ENCODE results near the gene PPP6R2.
"Not testable (repeated sequence)": the region's sequence is repeated elsewhere in the genome, so short reads cannot be mapped to it uniquely, and the experiment has no call there.

Gene PPP6R2

DNA sequence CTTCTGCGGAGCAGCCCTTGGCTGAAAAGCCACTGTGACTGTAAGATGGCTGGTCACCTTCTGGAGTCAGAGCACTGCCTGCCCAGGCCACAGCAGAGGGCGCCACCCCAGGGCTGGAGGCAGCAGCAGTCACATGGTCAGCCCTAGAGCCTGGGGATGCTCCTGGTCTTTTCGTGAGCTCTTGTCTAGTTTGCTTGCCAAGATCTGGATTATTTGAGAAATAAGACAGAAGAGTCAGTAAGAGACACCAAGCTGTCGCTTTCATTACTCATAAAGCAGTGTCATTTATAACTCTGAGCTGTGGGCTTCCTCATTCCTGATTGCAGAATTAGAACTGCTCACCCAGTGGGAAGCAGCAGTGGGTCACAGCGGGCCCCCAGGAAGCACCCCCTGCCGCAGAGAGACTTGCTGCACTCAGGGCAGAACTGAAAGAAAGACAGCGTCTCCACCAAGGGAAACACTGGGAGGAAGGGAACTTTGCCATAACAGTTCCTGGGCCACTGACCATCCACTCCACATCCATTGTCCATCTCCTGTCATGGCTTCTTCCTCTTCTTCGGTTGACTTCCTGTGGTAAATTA lies 56.7 kb downstream of the PPP6R2 start:
- DNase-seq, result peak; percentile 42

DNA sequence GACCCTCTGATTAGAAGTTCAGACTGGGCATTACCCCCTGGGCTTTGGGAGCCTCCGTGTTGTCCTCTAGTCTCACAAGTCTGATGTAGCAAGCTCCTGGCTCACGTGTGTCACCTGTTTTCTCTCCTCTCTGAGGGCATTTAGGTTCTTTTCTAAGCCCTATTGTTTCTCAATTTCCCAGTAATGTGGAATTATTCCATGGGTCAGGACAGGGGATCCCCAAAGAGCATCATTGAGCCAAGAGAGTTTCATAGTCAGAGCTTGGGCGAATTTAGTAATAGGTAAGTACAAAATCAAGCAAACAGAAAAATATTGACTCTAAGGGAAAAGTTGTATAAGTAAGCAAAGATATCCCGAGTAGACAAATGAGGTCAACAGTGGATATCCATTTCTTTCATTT lies 57.3 kb downstream of the PPP6R2 start:
- DNase-seq (no peak), ATAC-seq (no peak)

More for the DNA sequence above, 56.7 kb downstream of the PPP6R2 start:
- peak; percentile 68 for ATAC-seq

DNA sequence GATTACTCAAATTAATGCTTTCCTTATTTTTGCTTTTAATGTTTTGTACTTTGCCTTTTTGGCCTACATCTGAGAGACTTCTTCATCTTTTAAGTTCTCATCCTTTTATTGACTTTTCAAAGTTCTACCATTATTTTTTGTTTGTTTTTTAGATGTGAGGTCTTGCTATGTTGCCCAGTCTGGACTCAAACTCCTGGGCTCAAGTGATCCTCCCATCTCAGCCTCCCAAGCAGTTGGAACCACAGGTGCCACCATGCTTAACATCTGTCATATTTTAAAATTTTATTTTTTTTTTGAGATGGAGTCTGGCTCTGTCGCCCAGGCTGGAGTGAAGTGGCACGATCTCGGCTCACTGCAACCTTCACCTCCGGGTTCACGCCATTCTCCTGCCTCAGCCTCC lies 57.8 kb downstream of the PPP6R2 start:
- no peak for ATAC-seq

DNA sequence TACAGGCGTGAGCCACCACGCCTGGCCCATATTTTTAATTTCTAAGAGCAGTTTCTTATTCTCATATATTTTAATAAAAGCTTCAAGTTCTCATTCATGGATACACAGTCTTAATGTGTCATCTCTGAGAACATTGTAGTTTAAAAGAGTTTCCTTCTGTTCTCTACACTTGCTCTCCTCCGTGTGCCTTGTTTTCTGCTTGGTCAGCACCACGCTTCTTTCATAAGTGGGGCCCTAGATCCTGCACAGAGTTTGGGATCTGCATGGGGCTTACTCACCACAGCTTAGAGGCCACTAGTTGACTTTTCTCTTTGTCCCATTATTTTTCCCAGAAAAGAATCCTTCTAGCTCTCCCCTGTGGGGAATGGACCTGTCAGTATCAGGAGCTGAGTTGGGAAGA lies 58.8 kb downstream of the PPP6R2 start:
- ATAC-seq (no peak), DNase-seq (no peak)

More for the DNA sequence above, 57.8 kb downstream of the PPP6R2 start:
- no peak for DNase-seq

DNA sequence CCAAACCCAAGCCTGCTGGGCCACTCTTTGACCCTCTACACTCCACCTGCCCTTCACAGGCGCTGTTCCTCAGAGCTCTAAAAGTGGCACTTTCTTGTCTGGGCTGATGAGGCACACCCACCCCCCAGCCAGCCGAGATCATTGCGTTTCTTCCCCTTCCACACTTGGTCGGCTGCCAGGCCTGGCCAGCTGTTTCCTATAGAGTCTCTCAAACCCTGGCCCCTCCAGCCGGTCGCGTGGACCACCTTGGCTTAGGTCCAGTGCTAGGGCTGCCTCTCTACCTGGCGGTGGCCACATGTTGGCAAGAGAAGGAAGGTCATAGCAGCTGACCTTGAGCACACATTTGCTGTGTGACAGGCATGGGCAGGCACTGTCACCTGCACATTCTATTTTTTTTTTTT lies 60.6 kb downstream of the PPP6R2 start:
- DNase-seq (no peak), ATAC-seq (no peak)

DNA sequence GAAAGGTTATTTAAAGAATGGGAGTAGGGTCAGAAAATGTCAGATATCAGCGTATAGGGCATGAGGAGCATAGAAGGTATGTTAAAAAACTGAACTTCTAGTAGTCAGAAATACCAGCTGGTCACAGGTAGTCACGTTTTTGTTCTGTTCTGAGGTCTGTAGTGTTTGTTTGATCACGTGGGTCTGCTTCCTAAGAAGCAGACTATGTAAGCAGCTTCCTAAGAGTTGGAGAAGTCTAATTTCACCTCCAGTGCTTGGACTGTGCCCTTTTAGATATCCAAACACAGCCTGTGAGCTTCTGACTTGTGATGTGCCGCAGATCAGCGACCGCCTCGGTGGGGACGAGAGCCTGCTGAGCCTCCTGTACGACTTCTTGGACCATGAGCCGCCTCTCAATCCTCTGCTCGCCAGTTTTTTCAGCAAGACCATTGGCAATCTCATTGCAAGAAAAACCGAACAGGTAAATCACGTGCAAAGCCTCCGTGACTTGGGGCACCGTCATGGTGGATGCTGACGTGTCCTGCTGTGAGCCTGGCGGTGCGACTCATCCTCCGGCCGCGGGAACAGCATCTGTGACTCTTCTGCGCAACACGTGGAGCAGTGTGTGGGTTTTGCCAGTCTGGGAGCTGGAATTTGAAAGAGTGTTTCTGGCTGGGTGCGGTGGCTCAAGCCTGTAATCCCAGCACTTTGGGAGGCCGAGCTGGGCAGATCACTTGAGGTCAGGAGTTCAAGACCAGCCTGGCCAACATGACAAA lies 63.5 kb downstream of the PPP6R2 start:
- no peak for DNase-seq
- no peak for ATAC-seq

DNA sequence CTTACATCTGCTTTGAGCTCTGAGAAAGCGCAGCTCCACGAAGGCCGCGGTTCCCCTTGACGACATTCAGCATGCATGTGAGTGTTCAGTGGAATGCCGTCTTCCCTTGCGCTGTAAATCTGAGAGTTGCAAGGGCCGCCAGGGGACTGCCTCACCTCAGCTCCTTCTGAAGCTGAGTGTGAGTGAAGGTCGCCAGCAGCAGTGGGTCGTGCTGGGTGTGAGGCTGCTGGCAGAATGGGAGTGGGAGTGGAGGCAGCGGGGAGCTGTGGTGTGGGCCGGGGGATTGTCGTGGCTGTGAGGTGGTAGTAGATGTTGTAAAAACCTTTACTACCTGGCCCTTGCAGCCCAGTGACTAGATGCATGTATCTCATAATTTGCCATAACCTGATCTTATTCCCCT lies 65.2 kb downstream of the PPP6R2 start:
- ATAC-seq, result no peak
- no peak for DNase-seq

DNA sequence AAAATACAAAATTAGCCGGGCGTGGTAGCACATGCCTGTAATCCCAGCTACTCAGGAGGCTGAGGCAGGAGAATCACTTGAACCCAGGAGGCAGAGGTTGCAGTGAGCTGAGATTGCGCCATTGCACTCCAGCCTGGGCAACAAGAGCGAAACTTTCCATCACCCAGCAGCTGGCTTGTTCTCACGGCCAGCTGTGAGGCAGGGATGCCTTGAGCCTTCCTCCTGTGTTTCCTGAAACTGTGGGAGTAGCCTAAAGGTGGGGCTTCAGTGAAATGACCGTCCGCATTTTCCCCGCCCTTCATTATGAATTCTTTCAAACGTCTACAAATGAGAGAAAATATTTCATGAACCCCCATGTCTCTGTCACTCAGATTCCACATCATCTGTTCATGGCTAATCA lies 65.8 kb downstream of the PPP6R2 start:
- DNase-seq, ATAC-seq: not testable (repeated sequence)

DNA sequence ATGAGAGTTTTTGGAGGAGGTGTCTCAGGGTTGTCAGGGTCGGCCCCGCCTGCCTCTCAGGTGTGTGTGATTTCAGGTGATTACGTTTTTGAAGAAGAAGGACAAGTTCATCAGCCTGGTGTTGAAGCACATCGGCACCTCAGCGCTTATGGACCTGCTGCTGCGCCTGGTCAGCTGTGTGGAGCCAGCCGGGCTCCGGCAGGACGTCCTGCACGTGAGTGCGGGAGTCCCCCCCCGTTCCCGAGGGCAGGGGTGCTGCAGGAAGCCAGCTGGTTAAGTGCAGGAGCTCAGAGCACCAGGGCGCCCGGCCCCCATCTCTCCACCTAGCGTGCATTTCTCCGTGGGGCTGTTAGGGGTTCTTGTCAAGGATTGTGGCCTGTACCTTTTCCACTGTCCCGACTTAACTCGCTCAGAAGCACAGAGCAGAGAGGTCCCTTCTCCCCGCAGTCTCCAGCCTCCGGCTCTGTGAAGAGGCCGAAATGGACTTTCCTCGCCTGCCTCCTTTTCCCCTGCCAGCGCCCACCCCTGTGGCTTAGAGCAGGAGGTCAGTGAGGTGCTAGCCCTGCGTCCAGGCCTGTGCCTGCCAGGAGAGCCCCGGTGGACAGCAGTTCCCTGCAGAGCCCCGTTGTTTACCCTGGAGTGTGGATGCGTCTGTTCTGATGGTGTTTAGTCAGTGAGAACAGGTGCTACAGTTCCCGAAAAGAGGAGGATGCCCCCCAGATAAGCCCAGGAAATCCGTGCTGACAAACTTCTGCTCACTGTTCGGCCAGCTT lies 71.5 kb downstream of the PPP6R2 start:
- ATAC-seq, result no peak
- DNase-seq, result no peak

DNA sequence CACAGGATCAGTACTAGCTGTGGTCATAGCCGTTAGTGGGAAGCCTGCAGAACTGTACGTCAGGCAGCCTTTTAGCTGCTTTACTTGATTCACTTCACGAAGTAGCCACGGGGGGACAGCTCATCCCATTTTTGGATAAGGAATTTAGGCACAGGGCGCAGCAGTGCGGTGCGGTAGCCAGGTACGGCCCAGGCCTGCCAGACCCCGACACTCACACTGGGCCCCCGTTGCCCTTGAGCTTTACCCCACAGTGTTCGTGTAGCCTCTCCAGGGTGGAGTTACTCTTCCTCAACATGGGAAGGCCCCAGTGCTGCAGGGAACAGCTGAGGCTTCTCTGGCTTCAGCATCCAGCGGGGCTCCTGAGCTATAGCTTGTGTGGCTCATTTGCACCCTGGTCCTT lies 72.3 kb downstream of the PPP6R2 start:
- no peak for DNase-seq
- no peak for ATAC-seq

DNA sequence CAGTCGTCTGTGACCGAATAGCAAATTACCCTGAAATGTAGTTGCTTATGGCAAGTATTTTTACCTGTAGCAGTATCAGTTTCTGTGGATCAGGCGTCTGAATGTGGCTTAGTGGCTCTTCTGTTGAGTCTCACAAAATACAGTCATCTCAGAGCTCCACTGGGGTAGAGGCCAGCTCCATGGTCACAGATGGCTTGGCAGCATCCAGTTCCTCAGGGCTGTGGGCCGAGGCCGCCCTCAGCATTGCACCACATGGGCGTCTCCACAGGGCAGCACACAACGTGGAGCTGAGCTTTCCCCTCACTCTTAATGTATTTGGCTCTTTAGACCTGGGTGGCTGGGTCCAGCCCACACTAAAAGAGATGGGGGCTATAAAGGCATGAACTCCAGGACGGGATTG lies 73.9 kb downstream of the PPP6R2 start:
- ATAC-seq (no peak), DNase-seq (no peak)

DNA sequence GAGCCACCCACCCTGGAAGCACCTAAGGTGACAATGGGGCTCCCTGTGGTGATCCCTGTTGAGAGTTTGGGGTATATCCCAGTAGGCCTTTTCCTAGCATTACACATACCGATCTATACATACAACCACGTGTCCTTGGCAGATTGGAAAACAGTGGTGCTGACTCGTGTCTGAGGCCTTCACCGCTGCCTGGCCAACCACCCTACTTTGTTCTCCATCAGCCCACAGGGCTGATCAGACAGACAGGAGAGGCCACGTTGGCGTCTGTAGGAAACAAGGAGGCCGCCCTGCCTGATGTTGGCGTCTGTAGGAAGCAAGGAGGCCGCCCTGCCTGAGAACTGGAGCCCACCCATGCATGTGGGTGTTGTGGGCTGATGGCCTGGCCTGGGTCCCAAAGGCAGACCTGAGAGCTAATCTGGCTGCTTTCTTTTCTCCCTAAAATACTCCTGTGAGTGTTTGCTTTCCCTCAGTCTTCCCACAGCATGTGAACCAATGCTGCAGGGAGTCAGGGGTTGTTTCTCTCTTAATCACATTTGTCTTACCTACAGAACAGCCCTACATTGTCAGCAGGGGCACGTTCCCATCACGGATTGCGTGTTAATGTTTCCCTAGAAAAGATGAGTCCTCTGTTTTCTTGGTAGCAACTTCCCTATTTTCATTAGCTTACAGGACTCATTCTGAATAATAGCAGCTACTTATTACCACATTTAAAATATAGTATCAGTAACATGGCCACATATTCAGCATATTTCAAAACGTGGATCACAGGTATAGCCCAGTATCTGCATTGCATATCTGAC lies 74.5 kb downstream of the PPP6R2 start:
- DNase-seq, result no peak
- ATAC-seq, result no peak

DNA sequence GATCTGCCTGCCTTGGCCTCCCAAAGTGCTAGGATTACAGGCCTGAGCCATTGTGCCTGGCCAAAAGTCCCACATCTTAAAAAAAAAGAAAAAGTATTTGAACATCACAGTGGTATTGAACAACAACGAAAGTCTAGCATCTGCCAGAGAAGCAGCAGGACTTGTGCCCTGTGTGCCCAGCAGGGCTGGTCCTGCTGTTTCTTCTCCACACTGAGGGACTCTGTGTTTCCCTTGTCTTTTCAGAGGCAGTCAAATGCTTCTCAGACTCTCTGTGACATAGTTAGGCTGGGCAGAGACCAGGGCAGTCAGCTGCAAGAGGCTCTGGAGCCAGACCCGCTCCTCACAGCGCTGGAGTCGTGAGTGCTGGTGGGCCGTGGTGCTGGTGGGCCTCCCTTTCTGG lies 75.5 kb downstream of the PPP6R2 start:
- no peak for ATAC-seq
- DNase-seq, result no peak

DNA sequence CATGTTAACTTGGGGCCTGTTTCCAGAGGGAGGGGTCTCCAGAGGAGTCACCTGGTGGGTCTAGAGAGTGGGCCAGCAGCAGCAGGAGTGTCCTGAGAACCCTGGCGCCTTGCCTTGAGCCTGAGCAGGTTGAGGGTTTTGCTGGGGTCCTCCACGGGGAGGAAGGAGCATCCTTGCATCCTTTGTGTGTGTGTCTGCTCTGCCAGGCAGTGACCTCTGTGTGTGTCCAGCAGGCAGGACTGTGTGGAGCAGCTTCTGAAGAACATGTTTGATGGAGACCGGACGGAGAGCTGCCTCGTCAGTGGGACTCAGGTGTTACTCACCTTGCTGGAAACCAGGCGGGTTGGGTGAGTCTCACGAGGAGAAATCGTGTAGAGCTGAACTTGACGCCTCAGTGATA lies 76.0 kb downstream of the PPP6R2 start:
- DNase-seq (no peak), ATAC-seq (no peak)

DNA sequence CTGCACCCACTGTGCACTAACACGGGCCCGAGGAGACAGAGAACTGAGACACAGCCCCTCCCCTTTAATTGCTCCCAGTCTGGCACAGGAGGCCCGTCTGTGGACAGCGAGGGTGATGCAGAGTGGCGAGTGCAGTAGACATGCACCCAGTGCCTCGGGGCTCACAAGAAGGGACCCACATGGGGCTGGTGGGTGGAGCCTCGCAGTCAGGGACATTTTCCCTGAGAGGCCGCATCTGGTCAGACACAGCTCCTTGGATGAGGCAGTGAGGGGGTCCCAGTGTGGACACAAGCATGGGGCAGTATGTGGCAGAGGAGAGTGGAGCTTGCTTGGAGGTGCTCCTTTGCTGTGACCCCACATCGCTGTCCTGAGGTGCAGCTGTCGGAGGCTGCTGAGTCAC lies 76.9 kb downstream of the PPP6R2 start:
- ATAC-seq (no peak), DNase-seq (no peak)

DNA sequence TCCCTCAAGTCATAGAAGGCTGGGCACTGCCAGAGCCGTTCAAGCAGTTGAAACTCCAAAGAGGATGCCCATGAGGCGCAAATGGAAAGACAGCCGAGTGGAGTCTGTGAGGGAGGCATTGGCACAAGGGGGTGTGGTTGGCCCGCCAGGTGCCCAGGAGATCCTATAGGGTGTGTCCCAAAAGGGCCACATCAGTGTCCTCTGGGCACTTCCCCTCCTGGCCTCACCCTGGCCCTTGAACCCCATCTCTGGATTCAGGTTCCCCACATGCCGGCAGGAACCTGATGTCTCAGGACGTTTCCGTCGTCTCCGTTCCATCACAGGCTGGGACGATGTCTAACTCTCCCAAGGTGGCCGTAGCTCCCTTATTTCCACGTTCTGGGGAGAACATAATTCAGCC lies 77.5 kb downstream of the PPP6R2 start:
- DNase-seq, result no peak
- no peak for ATAC-seq

DNA sequence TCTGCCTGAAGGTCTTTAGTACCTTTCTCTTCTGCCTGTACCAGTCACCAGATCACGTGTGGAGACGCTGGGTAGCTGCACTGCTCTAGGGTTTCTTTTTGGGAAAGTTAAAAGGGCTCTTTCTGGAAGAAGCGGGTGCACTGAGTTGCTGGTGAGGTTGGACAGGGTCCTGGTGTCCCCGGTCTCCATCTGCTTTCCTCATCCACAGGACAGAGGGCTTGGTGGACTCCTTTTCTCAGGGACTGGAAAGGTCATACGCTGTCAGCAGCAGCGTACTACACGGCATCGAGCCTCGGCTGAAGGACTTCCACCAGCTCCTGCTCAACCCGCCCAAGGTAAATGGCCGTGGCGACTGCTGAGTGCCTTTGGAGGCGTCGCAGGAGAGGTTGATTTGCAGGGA lies 78.9 kb downstream of the PPP6R2 start:
- no peak for ATAC-seq

DNA sequence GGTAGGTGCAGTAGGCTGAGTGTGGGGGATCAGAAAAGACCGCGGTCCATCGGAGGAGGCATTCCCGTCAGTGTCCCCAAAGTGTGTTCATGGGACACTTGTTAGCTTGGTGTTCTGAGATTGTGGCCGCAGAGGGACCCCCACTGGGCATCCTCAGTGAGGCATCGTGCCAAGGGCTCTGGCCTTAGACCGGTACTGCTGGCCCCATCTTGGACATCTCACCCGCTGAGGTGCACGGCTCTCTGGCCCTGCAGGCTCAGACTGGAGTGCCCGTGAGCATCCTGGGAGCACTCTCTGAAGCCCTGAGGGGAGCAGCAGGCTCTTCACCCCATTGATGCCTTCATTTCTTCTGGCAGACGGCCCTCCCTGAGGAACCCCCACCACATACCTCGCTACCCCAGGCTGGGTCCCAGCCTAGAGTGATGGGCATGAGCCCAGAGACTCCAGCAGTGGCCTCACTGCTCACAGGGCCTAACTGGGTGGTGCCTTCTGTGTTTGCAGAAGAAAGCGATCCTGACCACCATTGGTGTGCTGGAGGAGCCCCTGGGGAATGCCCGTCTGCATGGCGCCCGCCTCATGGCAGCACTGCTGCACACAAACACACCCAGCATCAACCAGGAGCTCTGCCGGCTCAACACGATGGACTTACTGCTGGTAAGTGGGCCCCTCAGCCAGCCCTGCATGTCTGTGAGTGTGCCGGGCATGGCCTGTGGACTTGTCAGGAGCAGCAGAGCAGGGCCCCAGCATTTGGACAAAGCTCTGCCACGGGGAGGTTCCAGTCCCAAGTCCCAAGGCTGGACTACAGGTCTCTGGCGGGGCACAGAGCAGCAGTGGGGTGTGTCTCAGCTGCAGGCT lies 80.1 kb downstream of the PPP6R2 start:
- DNase-seq (no peak), ATAC-seq (no peak)

More for the DNA sequence above, 78.9 kb downstream of the PPP6R2 start:
- DNase-seq, result no peak

DNA sequence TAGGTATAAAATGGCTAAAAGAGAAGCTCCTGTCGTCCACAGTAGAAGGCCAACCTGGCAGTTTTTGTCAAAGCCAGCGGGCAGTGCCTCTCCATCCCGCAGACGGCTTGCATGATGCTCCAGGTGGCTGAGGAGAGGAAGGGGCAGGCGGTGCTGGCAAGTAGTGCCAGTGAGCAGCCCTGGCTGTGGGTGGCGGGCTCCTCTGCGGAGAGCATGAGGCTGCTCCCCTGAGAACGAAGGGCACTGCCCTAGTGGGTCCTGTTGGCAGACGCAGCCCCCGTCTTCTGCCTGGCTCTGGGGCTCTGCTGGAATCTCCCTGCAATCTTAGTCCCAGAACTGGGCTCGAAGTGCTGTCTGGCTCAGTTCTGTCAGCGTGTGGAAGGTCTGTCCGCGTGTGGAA lies 80.8 kb downstream of the PPP6R2 start:
- no peak for DNase-seq
- ATAC-seq, result no peak

DNA sequence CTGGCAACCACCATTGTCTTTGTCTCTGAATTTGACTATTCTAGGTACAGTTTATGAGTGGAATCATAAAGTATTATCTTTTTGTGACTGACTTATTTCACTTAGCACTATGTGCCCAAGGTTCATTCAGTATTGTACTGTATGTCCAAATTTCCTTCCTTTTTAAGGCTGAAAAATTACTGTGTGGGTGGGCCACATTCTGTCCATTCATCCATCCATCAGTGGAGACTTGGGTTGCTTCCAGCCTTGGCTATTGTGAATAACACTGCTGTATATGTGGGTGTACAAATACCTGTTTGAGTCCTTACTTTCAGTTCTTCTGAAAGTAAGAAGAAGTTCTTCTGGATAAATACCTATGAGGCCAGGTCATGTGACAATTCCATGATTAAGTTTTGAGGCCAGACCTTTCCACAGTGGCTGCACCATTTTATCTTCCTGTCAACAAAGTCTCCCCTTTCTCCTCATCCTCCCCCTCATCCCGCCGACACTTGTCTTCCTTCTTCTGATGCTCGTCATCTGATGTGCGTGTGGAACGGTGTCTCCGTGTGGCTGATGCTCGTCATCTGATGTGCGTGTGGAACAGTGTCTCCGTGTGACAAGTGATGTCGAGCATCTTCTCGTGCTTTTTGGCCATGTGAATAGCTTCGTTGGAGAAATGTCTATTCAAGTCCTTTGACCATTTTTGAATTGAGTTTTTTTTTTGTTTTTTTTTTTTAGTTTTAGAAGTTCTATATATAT lies 82.2 kb downstream of the PPP6R2 start:
- no peak for ATAC-seq
- no peak for DNase-seq

Data from stimulated activated naive CD8-positive, alpha-beta T cell treated with anti-CD3 and anti-CD28 coated beads, Interleukin-15, Interleukin-2, amounts not matched to agents 100 U/mL and 50 U/mL, for 24 hours (primary cell).